OCI-LY7 (cell line): ENCODE results near the gene ALK. TPM values are rescaled to one million over a fixed set of nuclear protein-coding genes. Genes with fewer than 3 reads are reported as not detected.

ENCODE experiments used
- BruUV-seq: library from RNA; stranded (reverse); fragments of 400-500 nt; replicated peaks from 2 replicates; lab custom pipeline; 2021; lab: Mats Ljungman, UMichigan
- CTCF ChIA-PET: fragments of 300-600 bp; sonication (Branson Sonifier 250); formaldehyde crosslinking; loops from one replicate; lab custom pipeline; 2022; ENCODE audit warnings: antibody characterized with exemption; ENCODE audit not compliant: unreplicated experiment; lab: Charles Lee
- POLR2A ChIA-PET: fragments of 300-600 bp; sonication (Branson Sonifier 250); formaldehyde crosslinking; loops from one replicate; lab custom pipeline; 2022; ENCODE audit warnings: antibody characterized with exemption; lab: Charles Lee
- DNase-seq: peaks from one replicate; pipeline ENCODE4 v3.0.0-alpha.2; 2015; ENCODE audit warnings: low spot score
- H2AFZ ChIP-seq: fragments of 200-600 bp; sonication (generic), shearing (Covaris generic); 2 replicates; pipeline ENCODE4 v1.6.1; 2014; ENCODE audit warnings: mild to moderate bottlenecking, antibody characterized with exemption, low read length, moderate library complexity
- H3K27ac ChIP-seq: fragments of 200-600 bp; sonication (generic); 2 replicates; pipeline ENCODE4 v1.5.1; 2014; ENCODE audit warnings: mixed run types, low read depth, mild to moderate bottlenecking, moderate library complexity, low read length, inconsistent platforms; ENCODE audit not compliant: poor library complexity, severe bottlenecking
- H3K36me3 ChIP-seq: fragments of 200-600 bp; sonication (generic); 2 replicates; pipeline ENCODE4 v1.6.1; 2014; ENCODE audit warnings: mild to moderate bottlenecking, antibody characterized with exemption, low read length, moderate library complexity, mixed read lengths; ENCODE audit not compliant: insufficient read depth
- H3K4me1 ChIP-seq: fragments of 200-600 bp; sonication (generic); 2 replicates; pipeline ENCODE4 v1.5.1; 2014; ENCODE audit warnings: mild to moderate bottlenecking, low read length; ENCODE audit not compliant: insufficient read depth, poor library complexity, severe bottlenecking
- H3K4me2 ChIP-seq: fragments of 200-600 bp; sonication (generic); 2 replicates; pipeline ENCODE4 v1.6.1; 2014; ENCODE audit warnings: mild to moderate bottlenecking, low read length
- H3K4me3 ChIP-seq: fragments of 200-600 bp; sonication (generic); 2 replicates; pipeline ENCODE4 v1.5.1; 2014; ENCODE audit warnings: mild to moderate bottlenecking, low read depth, low read length; ENCODE audit not compliant: poor library complexity, severe bottlenecking
- H3K79me2 ChIP-seq: fragments of 200-600 bp; sonication (generic); 2 replicates; pipeline ENCODE4 v1.6.1; 2016; ENCODE audit warnings: low read depth, mild to moderate bottlenecking, low read length, moderate library complexity, mixed read lengths; ENCODE audit not compliant: insufficient read depth
- H3K9me2 ChIP-seq: fragments of 200-600 bp; sonication (generic); 2 replicates; pipeline ENCODE4 v1.6.1; 2016; ENCODE audit warnings: mild to moderate bottlenecking, low read length, mixed read lengths; ENCODE audit not compliant: insufficient read depth
- H3K9me3 ChIP-seq: fragments of 200-600 bp; sonication (generic); 2 replicates; pipeline ENCODE4 v1.6.1; 2014; ENCODE audit warnings: mild to moderate bottlenecking, mixed run types, low read length, mixed read lengths
- H4K20me1 ChIP-seq: fragments of 200-600 bp; sonication (generic); 2 replicates; pipeline ENCODE4 v1.6.1; 2014; ENCODE audit warnings: mild to moderate bottlenecking, antibody characterized with exemption, low read length, moderate library complexity, mixed read lengths; ENCODE audit not compliant: insufficient read depth
- CTCF ChIP-seq: fragments of 200-600 bp; sonication (generic); conservative IDR thresholded peaks from 2 replicates; pipeline ENCODE4 v1.5.1; 2014; ENCODE audit warnings: mild to moderate bottlenecking, antibody characterized with exemption, low read length, moderate library complexity, mixed read lengths
- EZH2phosphoT487 ChIP-seq: fragments of 200-600 bp; sonication (generic); IDR thresholded peaks from 2 replicates; pipeline ENCODE4 v1.6.1; 2018; ENCODE audit warnings: low read depth, borderline replicate concordance, mild to moderate bottlenecking, mixed run types, antibody characterized with exemption, low read length, moderate library complexity, mixed read lengths
- intact Hi-C: fragments of 100-400 bp; cut with micrococcal nuclease; formaldehyde crosslinking; loops from one replicate; pipeline ENCODE4 v1.10.0; 2022; ENCODE audit not compliant: unreplicated experiment
- total RNA-seq, 2 experiments: library from RNA; depleted of rRNA in 1 of 2; stranded (reverse); fragments of >200 nt in 1 of 2; shearing (Covaris generic) in 1 of 2; gene quantifications; 2 replicates each; pipeline ENCODE4 v1.2.3, GENCODE V29; 2014 to 2022

The ALK gene
- total RNA-seq, 2 experiments from 2014 or later = 0.09 TPM; not detected in 1

- no peaks in the 10 kb centered on the region for H3K36me3 ChIP-seq
- H4K20me1 ChIP-seq = no peaks in the 10 kb centered on the region
- no peaks in the 10 kb centered on the region for H3K9me3 ChIP-seq
- BruUV-seq = no TSS peak
- H3K9me2 ChIP-seq = no peaks in the 10 kb centered on the region
- H3K4me2 ChIP-seq = no peak overlapping the region
- H2AFZ ChIP-seq = no peak overlapping the region
- TF ChIP-seq CTCF (no peak), EZH2phosphoT487 (no peak)
- H3K27ac ChIP-seq = no peak overlapping the region
- CTCF ChIA-PET = no interaction called here
- intact Hi-C loops = no loop called here
- DNase-seq = no peak
- H3K79me2 ChIP-seq = no peaks in the 10 kb centered on the region
- no peak overlapping the region for H3K4me3 ChIP-seq
- no peaks in the 10 kb centered on the region for H3K4me1 ChIP-seq
- POLR2A ChIA-PET = no interaction called here
Observed at GRCh38 chr2:29325544-29325943, 595.8 kb downstream of the ALK start.

GRCh38 chr2:29323961-29324360, 597.4 kb downstream of the ALK start:
- no TSS peak for BruUV-seq
- Histone ChIP-seq H3K4me1 (no peaks in the 10 kb centered on the region), H3K9me3 (no peaks in the 10 kb centered on the region), H3K4me3 (no peak overlapping the region), H2AFZ (no peak overlapping the region), H3K9me2 (no peaks in the 10 kb centered on the region), H3K27ac (no peak overlapping the region), H3K36me3 (no peaks in the 10 kb centered on the region), H4K20me1 (no peaks in the 10 kb centered on the region), H3K4me2 (no peak overlapping the region), H3K79me2 (no peaks in the 10 kb centered on the region)
- POLR2A ChIA-PET = no interaction called here
- intact Hi-C loops = no loop called here
- DNase-seq = no peak
- CTCF ChIA-PET = no interaction called here
- TF ChIP-seq CTCF (no peak), EZH2phosphoT487 (no peak)

- intact Hi-C loops = no loop called here
- no peaks in the 10 kb centered on the region for H4K20me1 ChIP-seq
- ChIA-PET POLR2A (no interaction called here), CTCF (no interaction called here)
- no peaks in the 10 kb centered on the region for H3K9me2 ChIP-seq
- TF ChIP-seq CTCF (no peak), EZH2phosphoT487 (no peak)
- no peaks in the 10 kb centered on the region for H3K9me3 ChIP-seq
- H3K27ac ChIP-seq = no peak overlapping the region
- no TSS peak for BruUV-seq
- no peak overlapping the region for H2AFZ ChIP-seq
- no peaks in the 10 kb centered on the region for H3K4me1 ChIP-seq
- H3K4me3 ChIP-seq = no peak overlapping the region
- no peaks in the 10 kb centered on the region for H3K79me2 ChIP-seq
- H3K36me3 ChIP-seq = no peaks in the 10 kb centered on the region
- H3K4me2 ChIP-seq = no peak overlapping the region
- DNase-seq = no peak
Observed at GRCh38 chr2:29323301-29323700, 598.1 kb downstream of the ALK start.
